Smooth muscle cell (in vitro differentiated cells): ENCODE data around the gene RNF130. TPM values are rescaled to one million over a fixed set of nuclear protein-coding genes. Genes with fewer than 3 reads are reported as not detected.

ENCODE experiments used
- DNase-seq: peaks from one replicate; lab custom pipeline; 2025; ENCODE audit not compliant: unreplicated experiment; lab: John Stamatoyannopoulos, UW
- H2AFZ ChIP-seq: fragments of 200-600 bp; sonication (generic); 2 replicates; pipeline ENCODE4 v1.6.0; 2016; ENCODE audit warnings: antibody characterized with exemption, low read depth, mild to moderate bottlenecking
- H3F3A ChIP-seq: fragments of 200-600 bp; sonication (generic); 2 replicates; pipeline ENCODE4 v1.6.0; 2017; ENCODE audit warnings: antibody characterized with exemption, low read depth
- H3K27ac ChIP-seq: fragments of 200-600 bp; sonication (generic); 2 replicates; pipeline ENCODE4 v1.5.1; 2016; ENCODE audit warnings: low read depth, mild to moderate bottlenecking
- H3K27me3 ChIP-seq: fragments of 200-600 bp; sonication (generic); 2 replicates; pipeline ENCODE4 v1.6.1; 2016; ENCODE audit warnings: low read depth, mild to moderate bottlenecking
- H3K36me3 ChIP-seq: fragments of 200-600 bp; sonication (generic); 2 replicates; pipeline ENCODE4 v1.5.1; 2016; ENCODE audit warnings: low read depth
- H3K4me1 ChIP-seq: fragments of 200-600 bp; sonication (generic); 2 replicates; pipeline ENCODE4 v1.5.1; 2016; ENCODE audit warnings: low read depth
- H3K4me2 ChIP-seq: fragments of 200-600 bp; sonication (generic); 2 replicates; pipeline ENCODE4 v1.6.0; 2016; ENCODE audit warnings: mild to moderate bottlenecking
- H3K4me3 ChIP-seq: fragments of 200-600 bp; sonication (generic); 2 replicates; pipeline ENCODE4 v1.5.1; 2016; ENCODE audit warnings: mild to moderate bottlenecking
- H3K79me2 ChIP-seq: fragments of 200-600 bp; sonication (generic); 2 replicates; pipeline ENCODE4 v1.6.0; 2016; ENCODE audit warnings: low read depth, mild to moderate bottlenecking
- H3K9ac ChIP-seq: fragments of 200-600 bp; sonication (generic); 2 replicates; pipeline ENCODE4 v1.6.0; 2016; ENCODE audit warnings: low read depth
- H3K9me3 ChIP-seq: fragments of 200-600 bp; sonication (generic); replicated peaks from 2 replicates; pipeline ENCODE4 v1.5.1; 2016; ENCODE audit warnings: low read depth
- H4K20me1 ChIP-seq: fragments of 200-600 bp; sonication (generic); 2 replicates; pipeline ENCODE4 v1.6.0; 2016; ENCODE audit warnings: low read depth
- WGBS: methylation state at CpG from one replicate; pipeline ENCODE4 v1.1.7; 2016; ENCODE audit warnings: low lambda C conversion rate; 5-methylcytosine and 5-hydroxymethylcytosine counted together
- polyA plus RNA-seq: library from polyadenylated mRNA; unstranded; fragments of >200 nt; fragmentation: Nextera tagmentation; extraction: Ambion mirVana; gene quantifications from 2 replicates; pipeline ENCODE4 v1.2.1, GENCODE V29; 2016
- total RNA-seq: library from RNA; depleted of rRNA; stranded (reverse); fragments of >200 nt; gene quantifications from 2 replicates; pipeline ENCODE4 v1.2.3, GENCODE V29; 2014
- TF ChIP-seq, protein P1 (sequence below): fragments of 200-600 bp; sonication (generic); IDR thresholded peaks from 2 replicates; pipeline ENCODE4 v1.5.1; 2017; ENCODE audit warnings: borderline replicate concordance, mild to moderate bottlenecking, antibody characterized with exemption; ENCODE audit not compliant: insufficient read depth, poor library complexity, severe bottlenecking

Gene RNF130
- total and polyA plus RNA-seq, 2 experiments from 2014 or later = 32.4 to 37.5 TPM

DNA sequence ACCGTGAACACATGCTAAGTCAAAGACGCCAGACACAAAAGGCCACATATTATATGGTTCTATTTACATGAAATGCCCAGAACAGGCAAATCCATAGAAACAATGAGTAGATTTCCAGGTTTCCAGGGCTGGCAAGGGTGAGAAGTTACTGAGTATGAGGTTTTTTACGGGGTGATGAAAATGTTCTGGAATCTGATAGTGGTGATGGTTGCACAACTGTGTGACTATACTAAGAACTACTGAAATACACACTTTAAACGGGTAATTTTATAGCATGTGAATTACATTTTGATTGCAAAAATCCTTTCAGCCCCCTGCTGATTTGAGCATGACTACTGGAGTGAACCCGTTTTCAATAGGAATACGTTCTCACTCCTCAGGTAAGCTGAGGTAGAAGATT, 117.1 kb downstream of the RNF130 start:
- DNase-seq = no peak
- Histone ChIP-seq H3K79me2 (no peaks in the 10 kb centered on the region), H3K4me3 (no peak overlapping the region), H3K4me1 (no peaks in the 10 kb centered on the region), H3K9ac (no peak overlapping the region), H2AFZ (no peak overlapping the region), H3K27me3 (no peaks in the 10 kb centered on the region), H3K9me3 (no peaks in the 10 kb centered on the region), H3K36me3 (no peaks in the 10 kb centered on the region), H4K20me1 (no peaks in the 10 kb centered on the region), H3K27ac (no peak overlapping the region), H3K4me2 (no peak overlapping the region), H3F3A (no peaks in the 10 kb centered on the region)
- TF ChIP-seq, protein P1, sequence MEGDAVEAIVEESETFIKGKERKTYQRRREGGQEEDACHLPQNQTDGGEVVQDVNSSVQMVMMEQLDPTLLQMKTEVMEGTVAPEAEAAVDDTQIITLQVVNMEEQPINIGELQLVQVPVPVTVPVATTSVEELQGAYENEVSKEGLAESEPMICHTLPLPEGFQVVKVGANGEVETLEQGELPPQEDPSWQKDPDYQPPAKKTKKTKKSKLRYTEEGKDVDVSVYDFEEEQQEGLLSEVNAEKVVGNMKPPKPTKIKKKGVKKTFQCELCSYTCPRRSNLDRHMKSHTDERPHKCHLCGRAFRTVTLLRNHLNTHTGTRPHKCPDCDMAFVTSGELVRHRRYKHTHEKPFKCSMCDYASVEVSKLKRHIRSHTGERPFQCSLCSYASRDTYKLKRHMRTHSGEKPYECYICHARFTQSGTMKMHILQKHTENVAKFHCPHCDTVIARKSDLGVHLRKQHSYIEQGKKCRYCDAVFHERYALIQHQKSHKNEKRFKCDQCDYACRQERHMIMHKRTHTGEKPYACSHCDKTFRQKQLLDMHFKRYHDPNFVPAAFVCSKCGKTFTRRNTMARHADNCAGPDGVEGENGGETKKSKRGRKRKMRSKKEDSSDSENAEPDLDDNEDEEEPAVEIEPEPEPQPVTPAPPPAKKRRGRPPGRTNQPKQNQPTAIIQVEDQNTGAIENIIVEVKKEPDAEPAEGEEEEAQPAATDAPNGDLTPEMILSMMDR = no peak
- 81% methylated on average over 6 of the region's 6 CpGs for whole genome bisulfite sequencing

DNA sequence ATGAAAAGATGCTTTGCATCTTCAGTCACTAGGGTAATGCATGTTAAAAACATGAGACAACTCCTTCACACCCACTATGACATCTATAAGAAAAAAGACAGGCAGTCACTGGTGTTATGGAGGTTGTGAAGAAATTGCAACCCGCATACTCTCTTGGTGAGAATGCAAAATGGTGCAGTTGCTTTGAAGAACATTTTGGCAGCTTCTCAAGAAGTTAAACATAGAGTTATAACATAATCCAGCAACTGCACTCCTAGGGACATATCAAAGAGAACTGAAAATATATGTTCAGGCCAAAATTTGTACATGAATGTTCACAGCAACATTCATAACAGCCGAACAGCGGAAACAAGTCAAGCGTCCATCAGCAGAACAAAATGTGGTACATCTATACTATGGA, 117.6 kb downstream of the RNF130 start:
- H3K36me3 ChIP-seq = no peaks in the 10 kb centered on the region

DNA sequence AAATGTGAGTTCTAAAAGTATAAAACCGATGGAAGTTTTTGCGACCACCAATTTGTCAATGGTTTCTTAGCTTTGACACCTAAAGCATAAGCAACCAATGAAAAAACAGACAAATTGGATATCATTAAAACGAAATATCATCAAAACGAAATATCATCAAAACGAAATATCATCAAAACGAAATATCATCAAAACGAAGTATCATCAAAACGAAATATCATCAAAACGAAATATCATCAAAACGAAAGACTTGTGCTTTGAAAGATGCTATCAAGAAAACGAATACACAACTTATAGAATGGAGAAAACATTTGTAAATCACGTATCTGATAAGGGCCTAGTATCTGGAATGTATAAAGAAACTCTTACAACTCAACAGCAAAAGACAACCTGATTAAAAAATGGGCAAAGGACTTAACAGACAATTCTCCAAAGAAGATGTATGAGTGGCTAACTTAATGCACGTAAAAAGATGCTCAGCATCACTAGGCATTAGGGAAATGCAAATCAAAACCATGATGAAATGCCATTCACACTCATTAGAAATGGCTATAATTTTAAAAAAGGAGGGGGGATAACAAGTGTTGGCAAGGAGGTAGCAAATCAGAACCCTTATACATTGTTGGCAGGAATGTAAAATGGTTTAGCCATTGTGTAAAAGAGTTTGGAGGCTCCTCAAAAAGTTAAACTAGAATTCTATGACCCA, 134.4 kb downstream of the RNF130 start:
- H3K9me3 ChIP-seq = no peaks in the 10 kb centered on the region
- H3K79me2 ChIP-seq = no peaks in the 10 kb centered on the region
- H3K4me2 ChIP-seq = no peak overlapping the region
- WGBS = 89% methylated on average over 13 of the region's 13 CpGs
- H3K4me3 ChIP-seq = no peak overlapping the region
- no peaks in the 10 kb centered on the region for H3K36me3 ChIP-seq
- no peaks in the 10 kb centered on the region for H3K4me1 ChIP-seq
- H2AFZ ChIP-seq = no peak overlapping the region
- H3K27me3 ChIP-seq = no peaks in the 10 kb centered on the region
- DNase-seq = no peak
- TF ChIP-seq, protein P1 = no peak
- no peaks in the 10 kb centered on the region for H4K20me1 ChIP-seq
- H3K27ac ChIP-seq = no peak overlapping the region
- H3K9ac ChIP-seq = no peak overlapping the region
- H3F3A ChIP-seq = no peaks in the 10 kb centered on the region

More for the DNA sequence above, 117.6 kb downstream of the RNF130 start:
- Histone ChIP-seq H3K79me2 (no peaks in the 10 kb centered on the region), H4K20me1 (no peaks in the 10 kb centered on the region), H3F3A (no peaks in the 10 kb centered on the region), H3K27ac (no peak overlapping the region), H3K4me3 (no peak overlapping the region), H3K4me1 (no peaks in the 10 kb centered on the region), H3K4me2 (no peak overlapping the region), H3K9me3 (no peaks in the 10 kb centered on the region), H3K27me3 (no peaks in the 10 kb centered on the region), H2AFZ (no peak overlapping the region), H3K9ac (no peak overlapping the region)
- no peak for DNase-seq
- TF ChIP-seq, protein P1 = no peak
- WGBS = 96% methylated on average over 4 of the region's 4 CpGs
